ENCODE measurements around the gene MRPL42. TPM values are rescaled to one million over a fixed set of nuclear protein-coding genes. Genes with fewer than 3 reads are reported as not detected.

The MRPL42 gene
- total RNA-seq, 2 experiments from 2014 or later, result 85.2 to 87.6 TPM

Other genes starting within 250 kb of the MRPL42 start
- 10 to 100 TPM; 77.9 to 85.5 TPM for gene NUDT4, start 89.6 kb upstream of the MRPL42 start, total RNA-seq
- gene UBE2N, start 25.6 kb upstream of the MRPL42 start, total RNA-seq, result 100 to 1,000 TPM; 254 to 263 TPM
- gene SOCS2, start 105.2 kb downstream of the MRPL42 start, total RNA-seq, result 10 to 100 TPM; 14.4 to 15.8 TPM
- gene CRADD, start 209.9 kb downstream of the MRPL42 start, total RNA-seq, result 10 to 100 TPM; 10.1 to 11.8 TPM

Data from activated CD8-positive, alpha-beta memory T cell treated with anti-CD3 and anti-CD28 coated beads for 36 hours (primary cell).